GM12878 (cell line): ENCODE measurements around the gene DLG1. TPM values are rescaled to one million over a fixed set of nuclear protein-coding genes. Genes with fewer than 3 reads are reported as not detected.

Source experiments
- KDM1A ChIP-seq: fragments of 200-600 bp; sonication (generic); IDR thresholded peaks from 2 replicates; pipeline ENCODE4 v1.6.1; 2016; ENCODE audit warnings: borderline replicate concordance
- MEF2B ChIP-seq: fragments of 450-650 bp; IDR thresholded peaks from 2 replicates; pipeline ENCODE4 v1.6.1; 2018; ENCODE audit warnings: mild to moderate bottlenecking, moderate library complexity; ENCODE audit not compliant: partially characterized antibody, poor library complexity, severe bottlenecking
- SUPT20H ChIP-seq: IDR thresholded peaks from 2 replicates; pipeline ENCODE4 v1.6.1; 2011; ENCODE audit warnings: low read depth, mild to moderate bottlenecking, low read length, moderate library complexity, borderline replicate concordance; ENCODE audit not compliant: control insufficient read depth
- TCF3 ChIP-seq: IDR thresholded peaks from 2 replicates; pipeline ENCODE4 v1.6.1; 2012; ENCODE audit warnings: low read depth, mild to moderate bottlenecking, low read length, borderline replicate concordance; ENCODE audit not compliant: insufficient read depth
- polyA plus RNA-seq, 11 experiments: library from polyadenylated mRNA; depleted of rRNA in 4 of 11; unstranded in 6 of 11; stranded (reverse) in 5 of 11; fragments of >200 nt; fragmentation: Nextera tagmentation in 4 of 11; fragmentation: Illumina TruSeq in 1 of 11; extraction: Ambion mirVana in 4 of 11; extraction: Trizol in 1 of 11; gene quantifications; 1 replicate in 1 of 11; 2 replicates in 10 of 11; pipeline versions ENCODE4 v1.2.1 to v1.2.3, GENCODE V29; 2011 to 2016; ENCODE audit warnings: inconsistent platforms in 2 of 11, missing spikeins in 2 of 11, low read depth in 1 of 11
- total RNA-seq, 4 experiments: library from RNA; depleted of rRNA in 3 of 4; stranded (reverse); fragments of >200 nt in 3 of 4; fragmentation: Illumina TruSeq in 1 of 4; extraction: Trizol in 1 of 4; gene quantifications; 2 replicates each; pipeline versions ENCODE4 v1.2.1 to v1.2.3, GENCODE V29; 2013 to 2021
- TF ChIP-seq, protein P1 (sequence below): fragments of 450-650 bp; IDR thresholded peaks from 2 replicates; pipeline ENCODE4 v1.6.1; 2017; ENCODE audit warnings: mild to moderate bottlenecking, moderate library complexity
- TF ChIP-seq, protein P2 (sequence below): fragments of 450-650 bp; IDR thresholded peaks from 2 replicates; pipeline ENCODE4 v1.6.1; 2018; ENCODE audit warnings: mild to moderate bottlenecking, low read depth, moderate library complexity; ENCODE audit not compliant: partially characterized antibody

DLG1 gene
- total and polyA plus RNA-seq, 10 of the 15 experiments (the other 5 are each of a cell fraction or from before 2014, with no cell fraction given), result 9.2 to 63.1 (median 40.1) TPM

DNA sequence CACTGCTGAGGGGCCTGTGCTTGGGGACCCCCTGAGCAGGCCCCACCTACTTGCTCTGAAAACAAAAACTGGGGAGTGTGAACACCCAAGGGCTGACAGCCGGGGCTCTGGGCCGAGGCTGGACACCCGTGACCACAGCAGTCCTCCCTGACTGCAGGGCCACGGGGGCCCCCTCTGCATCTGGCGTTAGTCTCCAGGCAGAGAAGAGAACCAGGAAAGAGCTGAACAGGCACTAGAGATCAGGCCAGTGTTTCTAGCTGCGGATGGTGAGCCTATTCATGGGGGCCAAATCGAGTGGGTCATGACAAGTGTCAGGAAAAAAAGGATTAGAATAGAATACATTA is 285.9 kb downstream of the DLG1 start (continued):
- TF ChIP-seq SUPT20H, result no peak
- TF ChIP-seq TCF3, result no peak
- TF ChIP-seq, protein P1, sequence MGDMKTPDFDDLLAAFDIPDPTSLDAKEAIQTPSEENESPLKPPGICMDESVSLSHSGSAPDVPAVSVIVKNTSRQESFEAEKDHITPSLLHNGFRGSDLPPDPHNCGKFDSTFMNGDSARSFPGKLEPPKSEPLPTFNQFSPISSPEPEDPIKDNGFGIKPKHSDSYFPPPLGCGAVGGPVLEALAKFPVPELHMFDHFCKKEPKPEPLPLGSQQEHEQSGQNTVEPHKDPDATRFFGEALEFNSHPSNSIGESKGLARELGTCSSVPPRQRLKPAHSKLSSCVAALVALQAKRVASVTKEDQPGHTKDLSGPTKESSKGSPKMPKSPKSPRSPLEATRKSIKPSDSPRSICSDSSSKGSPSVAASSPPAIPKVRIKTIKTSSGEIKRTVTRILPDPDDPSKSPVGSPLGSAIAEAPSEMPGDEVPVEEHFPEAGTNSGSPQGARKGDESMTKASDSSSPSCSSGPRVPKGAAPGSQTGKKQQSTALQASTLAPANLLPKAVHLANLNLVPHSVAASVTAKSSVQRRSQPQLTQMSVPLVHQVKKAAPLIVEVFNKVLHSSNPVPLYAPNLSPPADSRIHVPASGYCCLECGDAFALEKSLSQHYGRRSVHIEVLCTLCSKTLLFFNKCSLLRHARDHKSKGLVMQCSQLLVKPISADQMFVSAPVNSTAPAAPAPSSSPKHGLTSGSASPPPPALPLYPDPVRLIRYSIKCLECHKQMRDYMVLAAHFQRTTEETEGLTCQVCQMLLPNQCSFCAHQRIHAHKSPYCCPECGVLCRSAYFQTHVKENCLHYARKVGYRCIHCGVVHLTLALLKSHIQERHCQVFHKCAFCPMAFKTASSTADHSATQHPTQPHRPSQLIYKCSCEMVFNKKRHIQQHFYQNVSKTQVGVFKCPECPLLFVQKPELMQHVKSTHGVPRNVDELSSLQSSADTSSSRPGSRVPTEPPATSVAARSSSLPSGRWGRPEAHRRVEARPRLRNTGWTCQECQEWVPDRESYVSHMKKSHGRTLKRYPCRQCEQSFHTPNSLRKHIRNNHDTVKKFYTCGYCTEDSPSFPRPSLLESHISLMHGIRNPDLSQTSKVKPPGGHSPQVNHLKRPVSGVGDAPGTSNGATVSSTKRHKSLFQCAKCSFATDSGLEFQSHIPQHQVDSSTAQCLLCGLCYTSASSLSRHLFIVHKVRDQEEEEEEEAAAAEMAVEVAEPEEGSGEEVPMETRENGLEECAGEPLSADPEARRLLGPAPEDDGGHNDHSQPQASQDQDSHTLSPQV, result no peak
- TF ChIP-seq MEF2B, result no peak
- TF ChIP-seq KDM1A, result no peak
- TF ChIP-seq, protein P2, sequence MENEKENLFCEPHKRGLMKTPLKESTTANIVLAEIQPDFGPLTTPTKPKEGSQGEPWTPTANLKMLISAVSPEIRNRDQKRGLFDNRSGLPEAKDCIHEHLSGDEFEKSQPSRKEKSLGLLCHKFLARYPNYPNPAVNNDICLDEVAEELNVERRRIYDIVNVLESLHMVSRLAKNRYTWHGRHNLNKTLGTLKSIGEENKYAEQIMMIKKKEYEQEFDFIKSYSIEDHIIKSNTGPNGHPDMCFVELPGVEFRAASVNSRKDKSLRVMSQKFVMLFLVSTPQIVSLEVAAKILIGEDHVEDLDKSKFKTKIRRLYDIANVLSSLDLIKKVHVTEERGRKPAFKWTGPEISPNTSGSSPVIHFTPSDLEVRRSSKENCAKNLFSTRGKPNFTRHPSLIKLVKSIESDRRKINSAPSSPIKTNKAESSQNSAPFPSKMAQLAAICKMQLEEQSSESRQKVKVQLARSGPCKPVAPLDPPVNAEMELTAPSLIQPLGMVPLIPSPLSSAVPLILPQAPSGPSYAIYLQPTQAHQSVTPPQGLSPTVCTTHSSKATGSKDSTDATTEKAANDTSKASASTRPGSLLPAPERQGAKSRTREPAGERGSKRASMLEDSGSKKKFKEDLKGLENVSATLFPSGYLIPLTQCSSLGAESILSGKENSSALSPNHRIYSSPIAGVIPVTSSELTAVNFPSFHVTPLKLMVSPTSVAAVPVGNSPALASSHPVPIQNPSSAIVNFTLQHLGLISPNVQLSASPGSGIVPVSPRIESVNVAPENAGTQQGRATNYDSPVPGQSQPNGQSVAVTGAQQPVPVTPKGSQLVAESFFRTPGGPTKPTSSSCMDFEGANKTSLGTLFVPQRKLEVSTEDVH, result no peak
